HG03196 (cell line): Measurements from ENCODE around the gene RCSD1.

Experiments used
- ATAC-seq: cut with Tn5 transposase; IDR thresholded peaks from one replicate; pipeline ENCODE4 v1.9.1; 2021; ENCODE audit not compliant: unreplicated experiment

The RCSD1 gene

GRCh38 chr1:167640051-167640450 lies 10.0 kb downstream of the RCSD1 start:
- ATAC-seq, result no peak

- no peak for ATAC-seq
Observed at GRCh38 chr1:167641786-167642500, 11.9 kb downstream of the RCSD1 start.

DNA sequence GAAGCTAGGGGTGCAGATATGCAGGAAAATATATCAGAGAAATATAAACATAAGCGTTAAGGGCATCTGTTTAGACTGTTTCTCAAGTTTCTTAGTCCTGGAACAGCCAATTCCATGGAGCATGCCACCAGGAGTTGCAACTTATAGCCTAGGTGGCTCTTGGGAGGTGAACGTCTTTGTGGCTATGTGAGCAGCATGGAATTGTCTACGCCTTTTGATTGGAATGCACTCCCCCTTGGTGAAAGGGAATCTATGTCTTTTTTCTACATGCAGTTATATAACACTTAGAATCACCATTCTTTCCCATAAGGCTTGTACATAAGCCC lies 12.4 kb downstream of the RCSD1 start:
- ATAC-seq, result no peak

GRCh38 chr1:167643441-167643840 lies 13.4 kb downstream of the RCSD1 start:
- no peak for ATAC-seq

- ATAC-seq, result no peak
Observed at GRCh38 chr1:167644551-167644950, 14.5 kb downstream of the RCSD1 start.

DNA sequence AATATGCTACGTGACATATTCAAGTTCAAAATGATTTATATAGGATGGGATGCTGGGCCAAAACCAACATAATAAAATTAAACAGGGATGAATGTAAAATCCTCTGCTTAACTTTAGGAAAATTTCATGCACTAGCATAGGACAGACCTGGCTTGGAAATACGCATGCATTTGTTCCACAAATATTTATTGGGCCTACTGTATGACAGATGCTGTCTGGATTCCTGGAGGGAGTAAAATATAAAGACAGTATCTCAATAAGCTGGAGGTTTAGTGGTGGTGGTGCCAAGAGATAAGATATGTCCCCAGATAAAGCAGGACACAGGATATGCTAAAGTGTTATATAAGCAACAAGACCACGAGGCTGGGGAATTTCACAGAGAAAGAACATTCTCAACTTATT lies 15.1 kb downstream of the RCSD1 start:
- no peak for ATAC-seq

DNA sequence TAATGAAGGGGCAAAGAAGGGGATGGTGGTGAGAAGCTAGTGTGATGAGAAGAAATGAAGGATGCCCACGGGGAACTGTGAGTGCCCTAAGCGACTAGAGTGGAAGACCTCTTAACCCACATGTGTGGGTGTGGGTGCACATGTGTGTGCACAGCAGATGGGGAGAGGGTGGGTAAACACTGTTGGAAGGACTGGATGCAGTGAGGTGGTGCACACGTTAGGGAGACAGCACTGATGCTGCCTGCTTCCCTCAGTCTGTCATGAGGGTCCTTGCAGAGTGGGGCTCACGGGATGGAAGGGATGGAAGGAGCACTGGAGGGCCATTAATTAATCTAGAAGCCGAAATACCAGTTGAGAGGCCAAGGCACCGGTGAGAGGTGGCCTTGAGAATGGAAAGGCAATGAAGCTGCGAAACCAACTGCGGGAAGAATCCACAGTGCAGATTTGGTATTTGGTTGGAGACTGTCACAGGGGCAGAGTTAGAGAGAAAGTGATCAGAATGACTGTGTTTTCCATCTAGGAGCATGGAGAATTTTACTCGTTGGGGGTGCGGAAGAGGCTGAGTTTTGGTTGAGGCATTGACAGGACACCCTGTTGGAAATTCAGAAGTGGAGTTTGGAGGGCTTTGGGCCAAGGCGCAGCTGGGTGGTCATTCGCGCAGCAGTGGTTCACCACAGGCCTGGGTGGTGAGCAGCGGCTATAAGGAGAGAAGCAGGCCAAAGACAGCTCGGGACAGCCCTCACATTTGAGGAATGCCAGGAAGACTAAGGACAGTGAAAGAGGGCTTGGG lies 15.8 kb downstream of the RCSD1 start:
- no peak for ATAC-seq

- ATAC-seq, result no peak
Observed at GRCh38 chr1:167648252-167648849, 18.3 kb downstream of the RCSD1 start.

- ATAC-seq, result no peak
Observed at GRCh38 chr1:167648978-167649744, 19.1 kb downstream of the RCSD1 start.

- ATAC-seq, result no peak
Observed at GRCh38 chr1:167650269-167651160, 20.5 kb downstream of the RCSD1 start.

DNA sequence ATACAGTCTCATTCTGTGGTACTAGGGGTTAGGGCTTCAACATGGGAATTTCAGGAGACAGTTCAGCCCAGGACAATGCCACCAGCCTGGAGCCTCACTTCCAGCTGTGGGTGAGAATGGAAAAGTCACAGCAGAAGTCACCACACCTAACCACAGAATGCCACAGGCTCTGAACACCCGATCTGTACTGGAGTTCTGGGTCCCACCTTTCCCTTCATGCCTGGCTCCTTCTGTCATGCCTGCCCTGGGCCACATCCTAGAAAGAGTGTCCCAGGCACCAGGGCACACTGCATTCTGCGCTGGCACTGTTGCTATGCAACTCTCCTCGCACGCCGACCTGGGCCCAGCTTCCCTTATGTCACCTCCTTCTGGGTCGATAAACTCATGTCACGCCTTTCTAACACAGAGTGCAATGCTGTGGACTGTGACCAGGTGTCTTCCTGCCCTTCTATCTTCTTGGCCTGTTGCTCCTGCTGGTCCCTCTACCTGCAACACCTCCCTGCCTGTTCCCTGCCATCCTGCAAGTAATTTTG lies 21.2 kb downstream of the RCSD1 start:
- no peak for ATAC-seq

GRCh38 chr1:167654975-167655575 lies 25.0 kb downstream of the RCSD1 start:
- ATAC-seq, result no peak

DNA sequence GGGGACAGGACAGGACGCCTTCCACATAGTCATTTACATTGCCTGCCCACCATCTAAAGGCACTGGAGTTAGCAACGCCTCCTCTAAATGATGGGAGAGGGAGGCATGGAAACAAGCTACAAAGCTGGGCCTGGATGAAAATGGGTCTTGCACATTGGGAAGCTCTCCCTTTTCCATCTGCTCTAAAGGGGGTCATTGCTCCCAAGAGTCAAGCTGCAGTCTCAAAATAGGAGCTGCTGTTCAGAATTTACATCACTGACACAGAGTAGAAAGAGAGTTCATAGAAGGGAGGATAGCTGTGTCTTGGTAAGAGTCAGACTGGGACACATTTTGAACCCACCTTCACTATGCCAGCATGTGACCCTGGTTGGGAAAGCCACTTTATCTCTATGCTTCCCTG lies 26.6 kb downstream of the RCSD1 start:
- ATAC-seq, result no peak

GRCh38 chr1:167658574-167659328 lies 28.7 kb downstream of the RCSD1 start:
- ATAC-seq, result no peak

GRCh38 chr1:167659450-167659849 lies 29.4 kb downstream of the RCSD1 start:
- no peak for ATAC-seq

- ATAC-seq, result no peak
Observed at GRCh38 chr1:167659881-167660280, 29.8 kb downstream of the RCSD1 start.

- ATAC-seq, result no peak
Observed at GRCh38 chr1:167661527-167662426, 31.7 kb downstream of the RCSD1 start.
